Osteoblast (primary cell): ENCODE results near the gene HMGN2. TPM values are rescaled to one million over a fixed set of nuclear protein-coding genes. Genes with fewer than 3 reads are reported as not detected.

ENCODE experiments used
- DNase-seq: peaks from one replicate; pipeline ENCODE4 v3.0.0; 2011; ENCODE audit warnings: low spot score, mixed read lengths; ENCODE audit not compliant: insufficient read length; ENCODE audit errors: missing footprints
- H2AFZ ChIP-seq: 2 replicates; pipeline ENCODE4 v1.6.0; 2011; ENCODE audit warnings: mild to moderate bottlenecking, low read length
- H3K27ac ChIP-seq: 2 replicates; pipeline ENCODE4 v1.5.1; 2011; ENCODE audit warnings: mild to moderate bottlenecking, low read depth, low read length, moderate library complexity
- H3K27me3 ChIP-seq: 2 replicates; pipeline ENCODE4 v1.6.0; 2012; ENCODE audit warnings: mild to moderate bottlenecking, control low read depth, inconsistent platforms, low read length, moderate library complexity; ENCODE audit not compliant: insufficient read depth
- H3K36me3 ChIP-seq: 2 replicates; pipeline ENCODE4 v1.5.1; 2011; ENCODE audit warnings: mild to moderate bottlenecking, low read length, control low read depth, moderate library complexity; ENCODE audit not compliant: insufficient read depth
- H3K4me1 ChIP-seq: 2 replicates; pipeline ENCODE4 v1.5.1; 2011; ENCODE audit warnings: mild to moderate bottlenecking, low read length, control low read depth, moderate library complexity; ENCODE audit not compliant: insufficient read depth
- H3K4me2 ChIP-seq: 2 replicates; pipeline ENCODE4 v1.6.0; 2011; ENCODE audit warnings: mild to moderate bottlenecking, low read length; ENCODE audit not compliant: insufficient read depth
- H3K4me3 ChIP-seq: fragments of 200-600 bp; sonication (generic); 3 replicates; pipeline ENCODE4 v1.5.1; 2012; ENCODE audit warnings: mild to moderate bottlenecking, low read length, inconsistent platforms; ENCODE audit not compliant: insufficient read depth
- H3K79me2 ChIP-seq: 2 replicates; pipeline ENCODE4 v1.6.0; 2012; ENCODE audit warnings: mild to moderate bottlenecking, low read length, control low read depth, inconsistent platforms; ENCODE audit not compliant: insufficient read depth
- H3K9me3 ChIP-seq: 2 replicates; pipeline ENCODE4 v1.5.1; 2011; ENCODE audit warnings: low read depth, low read length, control low read depth
- H4K20me1 ChIP-seq: 2 replicates; pipeline ENCODE4 v1.6.0; 2012; ENCODE audit warnings: mild to moderate bottlenecking, low read length, control low read depth; ENCODE audit not compliant: insufficient read depth
- total RNA-seq: library from RNA; depleted of rRNA; stranded (reverse); fragments of >200 nt; gene quantifications from 2 replicates; pipeline ENCODE4 v1.2.3, GENCODE V29; 2012
- TF ChIP-seq, protein P1 (sequence below): IDR thresholded peaks from 2 replicates; pipeline ENCODE4 v1.5.1; 2011; ENCODE audit warnings: mild to moderate bottlenecking, low read depth, low read length, moderate library complexity; ENCODE audit errors: extremely low read depth

Gene HMGN2
- 181 and 198 TPM in 2 replicates for total RNA-seq

DNA sequence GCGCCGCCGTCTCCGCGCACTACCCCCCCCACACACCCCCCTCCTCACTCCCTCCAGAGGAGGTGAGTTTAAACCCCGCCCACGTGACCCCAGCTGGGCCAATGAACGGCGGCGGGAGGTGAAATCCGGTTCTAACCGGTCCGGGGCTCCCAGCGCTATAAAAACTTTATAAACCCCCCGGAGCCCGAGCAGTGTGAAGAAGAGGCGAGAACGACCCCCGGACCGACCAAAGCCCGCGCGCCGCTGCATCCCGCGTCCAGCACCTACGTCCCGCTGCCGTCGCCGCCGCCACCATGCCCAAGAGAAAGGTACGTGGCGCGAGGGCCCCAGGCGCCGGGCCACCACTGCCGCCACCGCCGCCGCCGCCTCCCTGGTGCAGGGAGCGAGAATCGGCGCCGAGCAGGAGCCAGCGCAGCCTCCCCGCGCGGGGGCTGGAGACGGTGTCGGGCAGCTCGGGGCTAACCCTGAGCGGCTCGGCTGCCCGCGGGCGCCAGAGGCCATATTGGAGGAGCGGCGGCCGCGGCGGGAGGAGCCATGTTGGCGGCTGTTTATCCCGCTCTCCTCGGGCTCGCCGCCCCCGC is at the start of gene HMGN2:
TSS of gene HMGN2 (plus strand) at position 121 of the 581 bp plus-strand sequence. CDS start at position 294, 173 bp downstream.
- peaks cover 52% of the 10 kb centered on the region for H4K20me1 ChIP-seq
- H3K9me3 ChIP-seq: no peaks in the 10 kb centered on the region
- peak within 1 kb of the TSS; percentile 62 for H2AFZ ChIP-seq
- peaks cover 34% of the 10 kb centered on the region for H3K4me1 ChIP-seq
- peaks cover 57% of the 10 kb centered on the region for H3K36me3 ChIP-seq
- H3K27ac ChIP-seq: peak within 1 kb of the TSS; percentile 91
- TF ChIP-seq, protein P1, sequence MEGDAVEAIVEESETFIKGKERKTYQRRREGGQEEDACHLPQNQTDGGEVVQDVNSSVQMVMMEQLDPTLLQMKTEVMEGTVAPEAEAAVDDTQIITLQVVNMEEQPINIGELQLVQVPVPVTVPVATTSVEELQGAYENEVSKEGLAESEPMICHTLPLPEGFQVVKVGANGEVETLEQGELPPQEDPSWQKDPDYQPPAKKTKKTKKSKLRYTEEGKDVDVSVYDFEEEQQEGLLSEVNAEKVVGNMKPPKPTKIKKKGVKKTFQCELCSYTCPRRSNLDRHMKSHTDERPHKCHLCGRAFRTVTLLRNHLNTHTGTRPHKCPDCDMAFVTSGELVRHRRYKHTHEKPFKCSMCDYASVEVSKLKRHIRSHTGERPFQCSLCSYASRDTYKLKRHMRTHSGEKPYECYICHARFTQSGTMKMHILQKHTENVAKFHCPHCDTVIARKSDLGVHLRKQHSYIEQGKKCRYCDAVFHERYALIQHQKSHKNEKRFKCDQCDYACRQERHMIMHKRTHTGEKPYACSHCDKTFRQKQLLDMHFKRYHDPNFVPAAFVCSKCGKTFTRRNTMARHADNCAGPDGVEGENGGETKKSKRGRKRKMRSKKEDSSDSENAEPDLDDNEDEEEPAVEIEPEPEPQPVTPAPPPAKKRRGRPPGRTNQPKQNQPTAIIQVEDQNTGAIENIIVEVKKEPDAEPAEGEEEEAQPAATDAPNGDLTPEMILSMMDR: no peak
- peak; percentile 96 for DNase-seq
- H3K4me2 ChIP-seq: peak within 1 kb of the TSS; percentile 98
- no peaks in the 10 kb centered on the region for H3K27me3 ChIP-seq
- peaks cover 21% of the 10 kb centered on the region for H3K79me2 ChIP-seq
- H3K4me3 ChIP-seq: peak within 1 kb of the TSS; percentile 87

DNA sequence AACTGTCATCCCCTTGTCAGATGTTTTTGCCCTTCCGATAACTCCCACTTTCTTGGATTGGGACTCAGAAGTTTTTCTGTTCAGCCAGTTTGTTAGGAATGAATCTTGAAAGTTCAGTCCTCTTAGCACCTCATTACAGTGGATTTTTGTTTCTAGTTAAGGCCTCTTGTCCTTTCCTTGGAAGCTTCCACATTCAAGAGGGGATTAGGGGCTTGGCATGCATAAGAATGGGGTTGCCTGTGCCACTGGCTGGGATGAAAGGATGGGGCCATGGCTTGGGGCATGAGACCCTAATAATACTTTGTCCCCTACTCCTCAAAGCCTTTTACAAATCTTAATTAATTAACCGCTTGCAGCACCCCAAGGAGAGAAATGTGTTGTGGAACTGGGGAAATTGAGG is 42.5 kb upstream of the HMGN2 start:
- DNase-seq: no peak
- H3K4me3 ChIP-seq: no peak overlapping the region
- H3K79me2 ChIP-seq: peaks cover 24% of the 10 kb centered on the region
- peaks cover 5% of the 10 kb centered on the region for H3K36me3 ChIP-seq
- H3K27me3 ChIP-seq: peaks cover 14% of the 10 kb centered on the region
- H2AFZ ChIP-seq: no peak overlapping the region
- H3K27ac ChIP-seq: no peak overlapping the region
- H3K4me1 ChIP-seq: peaks cover 16% of the 10 kb centered on the region
- H3K4me2 ChIP-seq: no peak overlapping the region
- no peaks in the 10 kb centered on the region for H4K20me1 ChIP-seq
- TF ChIP-seq, protein P1: no peak
- H3K9me3 ChIP-seq: no peaks in the 10 kb centered on the region

DNA sequence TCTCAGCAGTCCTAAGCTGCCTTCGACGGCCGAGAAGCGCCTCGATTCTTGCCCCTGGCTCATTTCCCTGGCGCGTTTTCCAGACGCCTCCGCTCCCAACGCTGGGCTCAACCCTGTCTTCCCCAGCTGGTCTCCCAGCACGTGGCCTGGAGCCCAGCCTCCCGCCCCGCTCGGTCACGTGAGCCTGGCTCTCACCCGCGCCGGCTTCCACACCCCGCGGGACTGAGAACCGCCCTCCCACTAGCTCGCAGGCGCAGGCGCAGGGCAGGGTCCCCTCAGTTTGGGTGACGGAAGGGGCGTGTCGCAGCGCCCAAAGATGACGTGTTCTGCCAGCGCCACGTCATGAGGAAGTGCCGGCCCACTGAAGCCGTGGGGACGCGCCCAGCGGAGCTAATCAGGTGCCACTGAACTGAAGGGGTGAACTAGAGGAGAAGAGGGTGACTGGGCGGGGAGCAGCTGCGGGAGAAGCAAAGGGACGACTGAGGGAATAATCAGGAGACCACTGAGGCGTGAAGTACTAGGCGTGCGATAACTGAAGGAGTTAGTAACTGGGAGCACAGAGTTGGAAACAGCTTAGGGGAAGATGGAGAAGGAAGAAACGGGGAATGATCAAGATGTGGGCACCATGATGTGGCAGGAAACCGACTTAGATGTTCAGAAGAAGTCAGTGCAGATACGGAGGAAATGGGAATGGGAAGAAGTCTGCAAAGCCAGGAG is 40.1 kb upstream of the HMGN2 start, which contains the start of gene DHDDS:
TSS of gene DHDDS (plus strand) at position 343 of the 717 bp plus-strand sequence. CDS start 625 bp downstream, outside the sequence.
- Histone ChIP-seq H3K4me3 (peak within 1 kb of the TSS; percentile 98), H3K79me2 (peaks cover 28% of the 10 kb centered on the region), H2AFZ (peak within 1 kb of the TSS; percentile 99), H3K27ac (peak within 1 kb of the TSS; percentile 92), H3K4me2 (peak within 1 kb of the TSS; percentile 91), H3K4me1 (peaks cover 16% of the 10 kb centered on the region), H3K36me3 (peaks cover 17% of the 10 kb centered on the region), H4K20me1 (no peaks in the 10 kb centered on the region), H3K9me3 (no peaks in the 10 kb centered on the region), H3K27me3 (peaks cover 4% of the 10 kb centered on the region)
- DNase-seq: peak; percentile 98
- TF ChIP-seq, protein P1: no peak

DNA sequence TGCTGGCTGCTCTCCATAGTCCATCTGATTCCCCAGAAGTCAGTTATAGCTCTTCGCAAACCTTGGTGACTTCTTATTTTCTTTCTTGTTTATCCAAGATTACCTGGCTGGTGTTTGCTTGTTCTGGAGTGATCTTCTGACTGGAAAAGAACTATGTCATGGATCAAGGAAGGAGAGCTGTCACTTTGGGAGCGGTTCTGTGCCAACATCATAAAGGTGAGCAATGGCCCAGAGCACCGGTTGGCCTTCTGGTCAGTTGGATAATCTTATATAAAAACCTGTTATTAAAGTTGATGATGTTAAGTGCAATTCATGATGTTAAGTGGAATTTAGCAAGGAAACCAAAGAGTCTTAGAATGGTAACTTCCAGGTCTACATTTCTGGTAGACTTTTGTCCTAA is 39.4 kb upstream of the HMGN2 start:
- Histone ChIP-seq H3K9me3 (no peaks in the 10 kb centered on the region), H2AFZ (peak overlapping the region; percentile 99), H3K79me2 (peaks cover 28% of the 10 kb centered on the region), H3K27ac (peak overlapping the region; percentile 92), H3K4me1 (peaks cover 16% of the 10 kb centered on the region), H3K4me2 (peak overlapping the region; percentile 91), H4K20me1 (no peaks in the 10 kb centered on the region), H3K36me3 (peaks cover 20% of the 10 kb centered on the region), H3K4me3 (peak overlapping the region; percentile 98), H3K27me3 (peaks cover 4% of the 10 kb centered on the region)
- DNase-seq: no peak
- TF ChIP-seq, protein P1: no peak
